GM21390 (cell line): ENCODE data around the gene CADPS2.
A peak's percentile ranks its signal among the peaks of the same experiment; 100 is the strongest.

ENCODE experiments used
- ATAC-seq: cut with Tn5 transposase; IDR thresholded peaks from one replicate; pipeline ENCODE4 v1.9.1; 2021; ENCODE audit not compliant: unreplicated experiment

CADPS2 gene

GRCh38 chr7:122886357-122887081, at the start of gene CADPS2:
Gene CADPS2, minus strand, starts transcription at chr7:122886460. Its CDS starts 123 bp downstream, at chr7:122886337.
- ATAC-seq: peak; percentile 67

DNA sequence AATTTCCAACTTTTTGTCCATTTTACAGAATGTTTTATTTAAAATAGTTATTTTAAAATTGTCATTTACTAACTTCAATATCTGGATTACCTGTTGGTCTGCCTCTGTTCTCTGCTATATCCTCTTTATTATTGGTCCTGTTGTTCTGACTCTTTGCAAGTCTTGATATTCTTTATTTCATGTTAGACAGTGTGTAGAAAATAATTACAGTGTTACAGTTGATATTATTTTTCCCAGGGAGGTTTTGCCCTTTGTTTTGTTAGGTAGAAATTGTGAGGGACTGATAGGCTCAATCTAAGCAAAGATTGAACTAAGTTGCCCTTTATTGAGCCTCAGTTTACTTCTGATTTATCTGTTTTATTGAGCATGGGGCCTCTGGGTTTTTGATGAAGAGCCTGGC, 49.4 kb upstream of the CADPS2 start:
- no peak for ATAC-seq

DNA sequence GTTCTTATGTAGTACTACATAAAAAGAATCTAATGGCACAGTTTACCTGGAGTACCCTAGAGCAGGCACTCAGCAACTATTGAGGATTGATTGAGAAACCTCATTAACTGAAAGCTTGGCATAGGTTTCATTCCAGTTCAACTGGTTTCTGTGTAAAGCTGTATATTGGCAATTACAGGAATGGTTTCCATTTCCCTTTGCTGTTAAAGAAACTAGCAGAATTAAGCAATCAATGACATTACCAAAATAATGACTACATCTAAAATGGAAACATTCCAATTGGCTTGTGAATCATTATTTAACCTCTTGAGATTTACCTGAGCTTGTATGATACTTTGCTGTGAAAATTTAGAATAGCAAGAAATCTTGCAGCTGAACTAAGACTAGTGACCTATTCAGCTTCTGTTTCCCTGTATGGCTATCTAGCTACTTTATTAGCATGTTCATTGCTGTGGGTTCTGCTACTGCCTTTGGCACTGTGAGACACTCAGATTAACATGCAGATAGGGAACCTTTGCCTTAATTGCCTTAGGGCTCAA, 33.5 kb upstream of the CADPS2 start:
- ATAC-seq: no peak

- ATAC-seq: no peak
Observed at GRCh38 chr7:122914812-122915211, 28.6 kb upstream of the CADPS2 start.

GRCh38 chr7:122913608-122914007, 27.3 kb upstream of the CADPS2 start:
- ATAC-seq: no peak

DNA sequence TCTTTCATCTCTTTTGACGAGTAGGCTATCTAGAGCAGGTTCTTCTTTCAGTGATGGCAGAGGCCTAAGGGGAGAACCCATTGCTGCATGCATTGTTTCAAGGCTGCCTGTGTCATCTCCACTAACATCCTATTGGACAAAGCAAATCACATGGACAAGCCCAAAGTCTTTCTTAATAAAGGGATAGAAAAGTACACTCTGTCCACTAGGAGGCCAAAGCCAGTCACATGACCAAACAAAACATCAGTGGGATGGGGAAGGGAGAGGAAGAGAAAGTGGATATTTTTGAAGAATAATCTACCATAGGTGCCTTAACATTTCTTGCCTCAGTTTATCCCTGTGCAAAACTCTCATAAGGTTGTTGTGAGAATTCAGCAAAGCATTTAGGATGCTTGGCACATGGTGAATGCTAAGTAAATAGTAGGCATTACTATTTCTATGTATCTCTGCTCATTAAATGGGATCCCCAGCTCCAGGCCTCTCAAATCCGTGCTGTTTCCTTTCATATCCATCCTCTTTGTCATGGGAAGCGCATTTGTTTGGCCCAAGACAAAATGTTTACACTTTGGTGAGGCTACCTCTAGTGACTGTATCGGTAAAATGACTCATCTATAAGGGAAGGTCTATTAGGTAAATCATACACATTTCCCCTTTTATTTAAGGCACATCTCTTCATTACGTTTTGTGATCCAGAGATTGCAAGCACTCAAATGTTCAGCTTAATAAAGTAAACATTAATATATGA, 16.7 kb upstream of the CADPS2 start:
- no peak for ATAC-seq

DNA sequence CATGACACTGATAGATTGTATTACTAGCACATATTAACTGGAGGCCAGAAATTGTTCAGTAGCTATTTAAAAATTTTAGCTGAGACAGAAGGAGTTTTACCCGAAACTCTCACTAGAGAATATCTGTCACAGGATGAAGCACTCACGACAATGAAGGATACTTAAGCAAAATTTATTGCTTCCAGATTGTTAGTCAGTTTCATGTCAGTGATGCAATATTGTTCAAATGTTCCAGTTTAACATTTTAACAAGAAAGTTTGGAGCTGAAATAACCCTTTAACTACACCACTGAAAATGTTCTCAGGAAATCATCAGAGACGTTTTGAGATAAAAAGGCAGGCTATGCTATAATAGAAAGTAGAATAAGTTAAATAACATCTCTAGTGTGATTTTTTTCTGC, 15.0 kb upstream of the CADPS2 start:
- no peak for ATAC-seq

DNA sequence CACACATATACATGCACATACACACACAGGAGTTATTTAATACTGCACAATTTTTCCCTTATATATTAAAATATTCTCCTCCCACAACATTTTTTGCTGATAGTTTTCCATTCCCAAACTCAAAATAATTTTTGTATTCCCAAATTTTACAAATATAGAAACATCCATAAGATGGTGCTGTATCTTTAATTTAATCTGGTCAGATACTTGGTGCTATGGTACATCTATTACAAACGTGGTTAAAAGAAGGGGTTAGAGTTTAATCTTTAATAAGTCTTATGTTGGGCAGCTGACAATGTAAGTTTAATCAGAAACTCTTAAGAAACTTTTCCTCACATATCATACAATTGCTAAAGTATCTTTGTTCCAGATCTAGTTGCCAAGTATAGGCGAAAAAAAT, 10.2 kb upstream of the CADPS2 start:
- ATAC-seq: no peak

DNA sequence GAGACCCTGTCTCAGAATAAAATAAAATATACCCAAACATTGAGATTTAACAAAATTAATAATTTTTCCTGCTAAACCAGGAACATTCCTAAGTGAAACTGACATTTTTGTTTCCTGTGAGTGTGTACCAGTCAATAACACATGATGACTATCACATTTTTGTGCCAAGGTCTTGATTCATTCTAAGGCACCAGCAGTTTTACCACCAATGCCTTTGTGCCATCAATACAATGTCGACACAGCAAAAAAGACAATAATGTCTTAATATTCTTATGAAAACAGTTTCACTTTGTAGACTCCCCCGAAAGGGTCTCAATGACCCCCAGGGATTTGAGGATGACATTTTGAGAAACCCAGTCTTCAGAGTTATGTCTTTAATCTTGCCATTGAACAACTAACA, 7.2 kb upstream of the CADPS2 start:
- ATAC-seq: no peak

DNA sequence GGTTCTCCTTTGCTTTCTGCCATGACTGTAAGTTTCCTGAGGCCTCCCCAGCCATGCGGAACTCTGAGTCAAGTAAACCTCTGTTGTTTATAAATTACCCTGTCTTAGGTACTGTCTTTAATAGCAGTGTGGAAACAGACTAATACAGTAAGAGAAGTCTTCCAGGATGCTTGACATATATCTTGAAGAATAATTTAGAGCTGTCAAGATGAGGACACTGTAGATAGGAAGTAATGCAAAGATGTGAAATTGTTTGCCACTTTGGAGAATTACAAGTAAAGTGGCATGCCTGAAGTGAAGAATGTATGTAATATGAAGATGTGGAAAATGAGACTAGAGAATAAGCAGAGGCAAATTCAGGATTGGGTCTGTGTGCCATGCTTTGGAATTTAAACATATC, 2.9 kb upstream of the CADPS2 start:
- no peak for ATAC-seq

DNA sequence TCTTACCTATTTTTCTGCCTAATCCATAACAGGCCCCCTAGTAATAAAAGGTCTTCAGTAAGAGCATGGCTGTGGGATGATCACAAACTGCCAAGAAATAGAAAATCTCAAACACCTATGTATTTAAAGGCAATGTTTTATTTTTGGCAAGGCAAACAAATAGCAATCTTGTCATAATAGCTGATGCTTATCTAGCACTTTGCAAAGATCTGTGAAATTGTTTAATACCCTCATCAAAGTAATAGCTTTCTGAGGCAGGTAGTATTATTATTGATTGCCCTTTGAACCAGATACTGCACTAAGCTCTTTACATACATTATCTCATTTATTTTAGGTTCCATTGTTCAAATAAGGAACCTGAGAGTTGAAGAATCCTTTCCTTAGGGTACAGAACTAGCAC, 1.6 kb upstream of the CADPS2 start:
- ATAC-seq: no peak

GRCh38 chr7:122887198-122887597, 938 bp upstream of the CADPS2 start:
- no peak for ATAC-seq

DNA sequence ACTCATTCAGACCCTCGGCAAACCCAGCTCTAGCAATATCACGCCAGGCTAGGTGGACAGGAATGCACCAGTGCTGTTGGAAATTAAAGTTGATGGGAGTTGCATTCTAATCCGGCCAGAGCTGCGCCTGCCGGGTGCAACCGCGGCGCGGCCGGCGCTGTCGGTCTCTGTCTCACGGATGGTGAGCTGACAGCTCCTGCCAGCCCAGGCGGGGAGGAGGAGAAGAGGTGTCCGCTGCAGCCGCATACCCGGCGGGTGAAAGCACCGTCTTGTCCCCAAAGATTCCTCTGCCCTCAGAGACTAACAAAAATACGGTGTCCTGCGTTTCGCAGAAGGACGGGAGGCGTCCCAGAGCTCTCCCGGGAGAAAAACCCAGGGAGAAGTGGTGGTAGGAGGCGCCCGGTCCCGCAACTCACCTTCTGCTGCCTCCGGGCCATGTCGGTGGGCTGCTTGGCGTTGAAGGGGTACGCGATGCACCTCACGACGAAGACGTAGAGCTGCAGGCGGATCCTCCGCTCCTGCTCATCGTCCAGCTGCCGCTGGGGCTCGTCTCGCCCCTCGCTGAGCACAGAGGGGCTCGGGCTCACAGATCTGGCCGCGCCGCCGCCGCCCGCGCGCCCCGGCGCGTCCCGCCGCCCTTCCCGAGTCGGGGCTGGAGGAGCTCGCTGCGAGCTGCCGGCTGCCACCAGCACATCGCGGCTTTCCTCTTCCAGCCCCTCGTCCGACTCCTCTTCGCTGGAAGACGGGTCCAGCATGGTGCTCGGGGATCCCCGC, 490 bp downstream of the CADPS2 start:
- peak; percentile 36 for ATAC-seq

DNA sequence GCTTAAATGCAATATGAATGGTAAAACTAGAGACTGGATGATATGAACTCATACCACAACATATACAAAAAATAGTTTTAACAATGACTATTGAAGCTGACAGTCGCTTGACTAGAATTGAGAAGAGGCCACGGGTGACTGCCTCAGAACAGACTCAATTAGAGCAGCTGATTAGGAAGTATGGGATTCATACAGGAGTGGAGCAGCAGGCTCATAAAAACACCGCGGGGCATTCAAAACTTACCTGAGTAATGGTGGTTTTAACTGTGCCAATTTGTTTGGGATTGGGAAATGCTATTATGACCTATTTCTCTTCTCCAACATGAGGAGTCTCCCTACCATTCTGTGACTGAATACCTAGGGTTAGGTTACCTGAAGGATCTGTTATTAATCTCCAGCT, 2.1 kb downstream of the CADPS2 start:
- no peak for ATAC-seq

DNA sequence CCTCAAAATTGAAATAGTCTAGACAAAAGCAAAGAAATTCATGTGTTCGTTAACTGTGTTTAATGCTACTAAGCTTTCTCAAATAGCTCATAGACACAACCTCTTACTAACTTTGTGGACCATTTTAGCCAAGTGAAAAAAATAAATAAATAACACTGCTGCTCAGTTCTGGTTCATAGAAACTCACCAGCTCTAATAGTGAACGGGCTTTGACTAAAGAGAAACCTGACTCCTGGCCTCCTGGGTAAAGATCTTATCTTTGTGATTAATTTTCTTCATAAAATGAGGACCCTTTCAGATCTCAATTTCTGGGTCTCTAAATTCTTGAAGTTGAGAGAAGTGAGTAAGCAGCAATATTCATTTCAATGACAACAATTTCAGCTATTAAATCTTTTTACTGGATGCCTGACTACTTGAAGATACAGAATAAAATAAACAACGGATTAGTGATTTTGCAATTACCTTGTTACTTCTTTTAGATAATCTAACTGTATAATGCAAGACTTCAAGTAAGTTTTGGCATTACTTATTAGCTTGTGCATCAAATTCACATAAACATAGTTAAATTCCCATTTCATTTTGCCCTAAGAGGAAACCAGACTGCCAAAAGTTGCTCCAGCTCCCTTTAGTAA, 3.1 kb downstream of the CADPS2 start:
- no peak for ATAC-seq

DNA sequence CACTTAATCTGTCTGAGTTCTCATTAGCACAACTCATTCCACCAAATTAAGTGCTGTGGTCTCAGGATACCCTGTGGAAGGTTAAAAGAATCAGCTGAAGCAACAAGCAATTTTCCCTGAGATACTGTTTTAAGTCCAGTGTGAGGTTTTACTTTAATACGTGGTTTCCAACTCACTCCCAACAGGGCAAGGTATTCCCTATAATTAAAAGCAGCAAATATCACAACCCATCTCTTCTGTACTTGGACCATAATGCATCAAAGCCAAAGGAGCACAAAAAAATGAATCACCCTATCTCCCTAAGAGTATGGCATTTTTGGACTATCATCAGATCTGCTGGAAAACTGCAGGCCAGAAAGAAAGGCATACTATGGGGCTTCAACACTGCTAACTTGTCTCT, 4.9 kb downstream of the CADPS2 start:
- ATAC-seq: no peak

GRCh38 chr7:122869260-122869659, 17.0 kb downstream of the CADPS2 start:
- ATAC-seq: no peak

DNA sequence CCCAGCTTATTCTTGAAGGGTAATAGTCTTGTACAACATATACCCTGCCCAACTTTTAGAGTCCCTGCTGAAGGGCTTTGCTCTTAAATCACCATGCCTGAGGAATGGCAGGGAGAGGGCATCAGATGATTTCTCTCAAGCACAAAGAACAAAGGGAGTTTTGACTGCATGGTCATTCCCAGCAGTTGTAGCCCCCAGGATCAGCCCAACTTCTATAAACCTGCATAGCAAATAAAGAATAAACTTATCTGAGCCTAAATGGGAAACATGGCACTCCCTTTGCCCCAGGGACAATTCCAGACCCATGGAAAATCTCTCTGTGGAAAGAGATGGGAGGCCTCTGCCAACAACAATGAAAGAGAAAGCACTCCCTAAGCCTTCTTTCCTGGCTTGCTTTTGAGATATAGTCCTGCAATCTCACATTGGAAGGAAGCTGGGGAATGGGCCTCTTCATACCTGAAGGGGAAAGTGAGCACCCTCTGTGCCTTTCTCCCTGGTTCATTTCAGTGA, 18.7 kb downstream of the CADPS2 start:
- ATAC-seq: no peak

GRCh38 chr7:122864838-122865237, 21.4 kb downstream of the CADPS2 start:
- ATAC-seq: no peak

- ATAC-seq: no peak
Observed at GRCh38 chr7:122864016-122864415, 22.2 kb downstream of the CADPS2 start.

GRCh38 chr7:122858320-122858719, 27.9 kb downstream of the CADPS2 start:
- no peak for ATAC-seq
